ENCODE measurements around the gene PLVAP. TPM values are rescaled to one million over a fixed set of nuclear protein-coding genes. Genes with fewer than 3 reads are reported as not detected.
A peak's percentile ranks its signal among the peaks of the same experiment; 100 is the strongest.

Gene PLVAP
- total and polyA plus RNA-seq, 2 donors from 2014 or later = 148 to 195 TPM

DNA sequence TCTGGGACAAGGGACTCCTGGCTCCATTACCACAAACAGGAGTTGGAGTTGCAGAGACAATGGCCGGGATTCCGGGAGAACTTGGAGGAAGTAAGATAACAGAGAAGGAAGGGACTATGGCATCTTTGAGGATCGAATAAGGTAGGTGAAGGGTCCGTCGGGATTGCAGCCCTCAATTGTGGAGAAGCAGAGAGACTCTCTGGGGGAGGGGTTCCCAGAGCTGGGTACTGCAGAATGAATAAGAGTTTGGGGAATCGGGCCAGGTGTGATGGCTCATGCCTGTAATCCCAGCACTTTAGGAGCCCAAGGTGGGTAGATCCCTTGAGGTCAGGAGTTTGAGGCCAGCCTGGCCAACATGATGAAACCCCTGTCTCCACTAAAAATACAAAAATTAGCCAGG lies 24.5 kb upstream of the PLVAP start:
- no peaks in the 10 kb centered on the region for H3K27me3 ChIP-seq (ENCODE audit: control insufficient read depth, insufficient read depth, low read length)
- H3K27ac ChIP-seq (ENCODE audit: low read depth in 2 of 2, low read length in 2 of 2) = no peak overlapping the region
- intact Hi-C loops (cut with DNase I) = no loop called here
- no peak for DNase-seq
- no peaks in the 10 kb centered on the region for H3K9me3 ChIP-seq (ENCODE audit: control insufficient read depth in 2 of 3, insufficient read depth in 1 of 3, low read length in 3 of 3)
- no peak overlapping the region for H3K4me3 ChIP-seq (ENCODE audit: low read length in 3 of 3)
- peaks cover 0 to 15% (median 5%) of the 10 kb centered on the region in 3 donors for H3K4me1 ChIP-seq (ENCODE audit: control insufficient read depth in 2 of 3, insufficient read depth in 2 of 3, low read depth in 1 of 3, low read length in 3 of 3)
- no peaks in the 10 kb centered on the region for H3K36me3 ChIP-seq (ENCODE audit: control insufficient read depth in 2 of 3, insufficient read depth in 3 of 3, low read length in 3 of 3)
- no peak for FAIRE-seq
- no peak overlapping the region for H3K9ac ChIP-seq (ENCODE audit: low read length in 3 of 3)
- TF ChIP-seq, protein P1, sequence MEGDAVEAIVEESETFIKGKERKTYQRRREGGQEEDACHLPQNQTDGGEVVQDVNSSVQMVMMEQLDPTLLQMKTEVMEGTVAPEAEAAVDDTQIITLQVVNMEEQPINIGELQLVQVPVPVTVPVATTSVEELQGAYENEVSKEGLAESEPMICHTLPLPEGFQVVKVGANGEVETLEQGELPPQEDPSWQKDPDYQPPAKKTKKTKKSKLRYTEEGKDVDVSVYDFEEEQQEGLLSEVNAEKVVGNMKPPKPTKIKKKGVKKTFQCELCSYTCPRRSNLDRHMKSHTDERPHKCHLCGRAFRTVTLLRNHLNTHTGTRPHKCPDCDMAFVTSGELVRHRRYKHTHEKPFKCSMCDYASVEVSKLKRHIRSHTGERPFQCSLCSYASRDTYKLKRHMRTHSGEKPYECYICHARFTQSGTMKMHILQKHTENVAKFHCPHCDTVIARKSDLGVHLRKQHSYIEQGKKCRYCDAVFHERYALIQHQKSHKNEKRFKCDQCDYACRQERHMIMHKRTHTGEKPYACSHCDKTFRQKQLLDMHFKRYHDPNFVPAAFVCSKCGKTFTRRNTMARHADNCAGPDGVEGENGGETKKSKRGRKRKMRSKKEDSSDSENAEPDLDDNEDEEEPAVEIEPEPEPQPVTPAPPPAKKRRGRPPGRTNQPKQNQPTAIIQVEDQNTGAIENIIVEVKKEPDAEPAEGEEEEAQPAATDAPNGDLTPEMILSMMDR (IDR thresholded peaks at IDR 0.05; ENCODE audit: borderline replicate concordance, extremely low read depth, insufficient read depth) = no peak

GRCh38 chr19:17398902-17399527 lies 21.9 kb upstream of the PLVAP start:
- no peak overlapping the region for H3K27ac ChIP-seq (ENCODE audit: low read depth in 2 of 2, low read length in 2 of 2)
- H3K4me3 ChIP-seq (ENCODE audit: low read length in 3 of 3) = no peak overlapping the region
- FAIRE-seq (no peak), DNase-seq (no peak)
- intact Hi-C loops (cut with DNase I) = no loop called here
- no peaks in the 10 kb centered on the region for H3K27me3 ChIP-seq (ENCODE audit: control insufficient read depth, insufficient read depth, low read length)
- no peak overlapping the region for H3K9ac ChIP-seq (ENCODE audit: low read length in 3 of 3)
- H3K9me3 ChIP-seq (ENCODE audit: control insufficient read depth in 2 of 3, insufficient read depth in 1 of 3, low read length in 3 of 3) = no peaks in the 10 kb centered on the region
- H3K4me1 ChIP-seq (ENCODE audit: control insufficient read depth in 2 of 3, insufficient read depth in 2 of 3, low read depth in 1 of 3, low read length in 3 of 3) = peaks cover 0 to 3% (median 0%) of the 10 kb centered on the region in 3 donors
- H3K36me3 ChIP-seq (ENCODE audit: control insufficient read depth in 2 of 3, insufficient read depth in 3 of 3, low read length in 3 of 3) = no peaks in the 10 kb centered on the region
- TF ChIP-seq, protein P1 (IDR thresholded peaks at IDR 0.05; ENCODE audit: borderline replicate concordance, extremely low read depth, insufficient read depth) = no peak

DNA sequence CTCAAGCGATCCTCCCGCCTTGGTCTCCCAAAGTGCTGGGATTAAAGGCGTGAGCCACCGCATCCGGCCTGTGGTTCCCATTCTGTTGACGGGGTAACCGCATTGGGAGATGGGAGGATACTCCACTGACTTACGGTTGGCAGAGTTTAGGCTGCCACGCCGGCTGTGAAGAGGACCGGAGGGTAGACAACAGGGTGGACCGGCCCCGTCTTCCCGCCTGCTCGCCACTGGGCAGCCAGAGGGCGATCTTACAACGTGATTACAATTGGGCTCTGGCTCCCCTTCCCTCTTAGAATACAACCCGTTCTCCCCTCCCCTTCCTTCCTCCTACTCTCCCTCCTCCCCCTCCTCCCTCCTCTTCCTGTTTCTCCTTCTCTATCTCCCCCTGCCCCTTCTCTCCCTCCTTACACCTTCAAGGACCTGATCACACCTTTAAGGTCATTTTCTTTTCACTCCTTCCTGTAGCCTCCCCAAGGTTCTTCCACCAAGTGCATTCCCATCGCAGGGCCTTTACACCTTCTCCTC lies 17.8 kb upstream of the PLVAP start:
- no peaks in the 10 kb centered on the region for H3K36me3 ChIP-seq (ENCODE audit: control insufficient read depth in 2 of 3, insufficient read depth in 3 of 3, low read length in 3 of 3)
- FAIRE-seq (no peak), DNase-seq (peak in 3 of 5 donors; percentile 50 to 75 (median 61))
- H3K27me3 ChIP-seq (ENCODE audit: control insufficient read depth, insufficient read depth, low read length) = no peaks in the 10 kb centered on the region
- no peak overlapping the region for H3K27ac ChIP-seq (ENCODE audit: low read depth in 2 of 2, low read length in 2 of 2)
- H3K4me3 ChIP-seq (ENCODE audit: low read length in 3 of 3) = no peak overlapping the region
- TF ChIP-seq, protein P1 (IDR thresholded peaks at IDR 0.05; ENCODE audit: borderline replicate concordance, extremely low read depth, insufficient read depth) = peak; percentile 30
- no peaks in the 10 kb centered on the region for H3K9me3 ChIP-seq (ENCODE audit: control insufficient read depth in 2 of 3, insufficient read depth in 1 of 3, low read length in 3 of 3)
- no peak overlapping the region for H3K9ac ChIP-seq (ENCODE audit: low read length in 3 of 3)
- H3K4me1 ChIP-seq (ENCODE audit: control insufficient read depth in 2 of 3, insufficient read depth in 2 of 3, low read depth in 1 of 3, low read length in 3 of 3) = peaks cover 0 to 5% (median 4%) of the 10 kb centered on the region in 3 donors
- intact Hi-C loops (cut with DNase I) = no loop called here

Measured in kidney (tissue), 14 donors.